ENCODE results near the gene ZNF407.

GRCh38 chr18:75036917-75037688 lies 439.4 kb downstream of the ZNF407 start:
- TF ChIP-seq, protein P1, sequence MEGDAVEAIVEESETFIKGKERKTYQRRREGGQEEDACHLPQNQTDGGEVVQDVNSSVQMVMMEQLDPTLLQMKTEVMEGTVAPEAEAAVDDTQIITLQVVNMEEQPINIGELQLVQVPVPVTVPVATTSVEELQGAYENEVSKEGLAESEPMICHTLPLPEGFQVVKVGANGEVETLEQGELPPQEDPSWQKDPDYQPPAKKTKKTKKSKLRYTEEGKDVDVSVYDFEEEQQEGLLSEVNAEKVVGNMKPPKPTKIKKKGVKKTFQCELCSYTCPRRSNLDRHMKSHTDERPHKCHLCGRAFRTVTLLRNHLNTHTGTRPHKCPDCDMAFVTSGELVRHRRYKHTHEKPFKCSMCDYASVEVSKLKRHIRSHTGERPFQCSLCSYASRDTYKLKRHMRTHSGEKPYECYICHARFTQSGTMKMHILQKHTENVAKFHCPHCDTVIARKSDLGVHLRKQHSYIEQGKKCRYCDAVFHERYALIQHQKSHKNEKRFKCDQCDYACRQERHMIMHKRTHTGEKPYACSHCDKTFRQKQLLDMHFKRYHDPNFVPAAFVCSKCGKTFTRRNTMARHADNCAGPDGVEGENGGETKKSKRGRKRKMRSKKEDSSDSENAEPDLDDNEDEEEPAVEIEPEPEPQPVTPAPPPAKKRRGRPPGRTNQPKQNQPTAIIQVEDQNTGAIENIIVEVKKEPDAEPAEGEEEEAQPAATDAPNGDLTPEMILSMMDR (IDR thresholded peaks at IDR 0.05 in 2 of 3, conservative IDR thresholded peaks at IDR 0.05 in 1 of 3; ENCODE audit: borderline replicate concordance in 1 of 3, insufficient read depth in 1 of 3, low read depth in 2 of 3, low read length in 2 of 3), result no peak
- TF ChIP-seq EZH2phosphoT487 (IDR thresholded peaks at IDR 0.05; ENCODE audit: borderline replicate concordance) (no peak), POLR2A (IDR thresholded peaks at IDR 0.05; ENCODE audit: borderline replicate concordance, extremely low read depth, insufficient read depth, insufficient read length) (no peak), TCF7L2 (IDR thresholded peaks at IDR 0.05; ENCODE audit: borderline replicate concordance, extremely low read depth, insufficient read depth, insufficient read length) (no peak), EGR1 (IDR thresholded peaks at IDR 0.05; ENCODE audit: low read depth) (no peak), SIN3A (IDR thresholded peaks at IDR 0.05; ENCODE audit: low read depth) (no peak)
